GM19468 (cell line): ENCODE data around the gene PRTN3.
"Not testable (repeated sequence)": the region's sequence is repeated elsewhere in the genome, so short reads cannot be mapped to it uniquely, and the experiment has no call there.

Experiments
- ATAC-seq: cut with Tn5 transposase; IDR thresholded peaks from one replicate; pipeline ENCODE4 v1.9.1; 2021; ENCODE audit warnings: mild to moderate bottlenecking, moderate library complexity, moderate number of reproducible peaks; ENCODE audit not compliant: unreplicated experiment; ENCODE audit errors: extremely low read depth

PRTN3 gene

GRCh38 chr19:842802-843179 is 2.0 kb downstream of the PRTN3 start:
- ATAC-seq, result not testable (repeated sequence)

- no peak for ATAC-seq
Observed at GRCh38 chr19:843180-843835, 2.5 kb downstream of the PRTN3 start.

- no peak for ATAC-seq
Observed at GRCh38 chr19:843836-844545, 3.2 kb downstream of the PRTN3 start.

- ATAC-seq, result no peak
Observed at GRCh38 chr19:844546-844971, 3.8 kb downstream of the PRTN3 start.

- ATAC-seq, result no peak
Observed at GRCh38 chr19:845707-846521, 5.1 kb downstream of the PRTN3 start.

- no peak for ATAC-seq
Observed at GRCh38 chr19:848386-848921, 7.7 kb downstream of the PRTN3 start.

- not testable (repeated sequence) for ATAC-seq
Observed at GRCh38 chr19:849195-849594, 8.4 kb downstream of the PRTN3 start.

- ATAC-seq, result no peak
Observed at GRCh38 chr19:850221-850978, 9.6 kb downstream of the PRTN3 start.

GRCh38 chr19:850979-851335 is 10.2 kb downstream of the PRTN3 start:
- no peak for ATAC-seq

GRCh38 chr19:852136-853013 is 11.6 kb downstream of the PRTN3 start, which contains the start of gene ELANE:
TSS of gene ELANE (plus strand) at chr19:852303. CDS start at chr19:852329, 26 bp downstream.
- ATAC-seq, result no peak

- ATAC-seq, result no peak
Observed at GRCh38 chr19:853014-853585, 12.3 kb downstream of the PRTN3 start.

- not testable (repeated sequence) for ATAC-seq
Observed at GRCh38 chr19:853614-854220, 12.9 kb downstream of the PRTN3 start.

GRCh38 chr19:854549-854948 is 13.8 kb downstream of the PRTN3 start:
- ATAC-seq, result no peak

- ATAC-seq, result no peak
Observed at GRCh38 chr19:855142-855541, 14.3 kb downstream of the PRTN3 start.

- no peak for ATAC-seq
Observed at GRCh38 chr19:855566-856120, 14.8 kb downstream of the PRTN3 start.

- no peak for ATAC-seq
Observed at GRCh38 chr19:858284-858683, 17.5 kb downstream of the PRTN3 start.

GRCh38 chr19:858868-859843 is 18.4 kb downstream of the PRTN3 start, which contains the start of gene CFD:
TSS of gene CFD (plus strand) at chr19:859664. CDS start at chr19:859690, 26 bp downstream.
- no peak for ATAC-seq
